Measurements from ENCODE around the gene JMJD4. TPM values are rescaled to one million over a fixed set of nuclear protein-coding genes. Genes with fewer than 3 reads are reported as not detected.

Gene JMJD4
- total and polyA plus RNA-seq, 9 of the 15 experiments (the other 6 are each of a cell fraction or from before 2014, with no cell fraction given) = 1.4 to 42.6 (median 29.2) TPM

DNA sequence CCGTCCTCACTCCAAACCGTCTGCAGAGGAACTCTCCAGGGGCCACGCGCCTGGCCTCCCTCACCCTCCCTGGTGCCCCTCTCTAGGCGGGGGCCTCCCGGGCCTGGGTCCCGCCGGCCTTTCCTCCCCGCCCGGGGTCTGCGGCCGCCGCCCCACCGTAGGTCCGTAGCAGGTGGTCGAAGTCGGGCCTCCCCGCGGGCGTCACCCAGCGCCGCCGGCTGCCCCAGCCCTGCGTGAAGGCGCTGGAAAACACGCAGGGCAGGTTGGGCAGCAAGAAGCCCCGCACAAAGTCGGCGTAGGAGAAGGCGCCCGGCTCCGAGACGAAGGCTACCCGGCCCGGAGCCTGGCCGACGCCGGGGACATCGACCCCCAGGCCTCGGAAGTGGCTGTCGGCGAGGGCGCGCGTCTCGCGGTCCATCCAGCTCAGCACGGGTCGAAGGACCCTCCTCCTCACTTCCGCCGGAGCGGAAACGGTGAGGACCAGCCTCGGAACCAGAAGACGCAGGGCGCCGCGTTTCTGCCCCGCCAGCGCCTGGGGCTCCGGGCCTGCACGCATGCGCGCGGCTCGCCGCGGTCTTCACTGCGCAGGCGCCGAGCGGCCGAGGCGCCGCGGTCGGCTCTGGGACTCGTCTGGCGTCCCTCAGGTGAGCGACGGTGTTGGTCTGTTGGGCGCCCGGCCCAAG lies at the start of gene JMJD4, which contains the start of gene SNAP47 (continued):
- TF ChIP-seq, protein P1, sequence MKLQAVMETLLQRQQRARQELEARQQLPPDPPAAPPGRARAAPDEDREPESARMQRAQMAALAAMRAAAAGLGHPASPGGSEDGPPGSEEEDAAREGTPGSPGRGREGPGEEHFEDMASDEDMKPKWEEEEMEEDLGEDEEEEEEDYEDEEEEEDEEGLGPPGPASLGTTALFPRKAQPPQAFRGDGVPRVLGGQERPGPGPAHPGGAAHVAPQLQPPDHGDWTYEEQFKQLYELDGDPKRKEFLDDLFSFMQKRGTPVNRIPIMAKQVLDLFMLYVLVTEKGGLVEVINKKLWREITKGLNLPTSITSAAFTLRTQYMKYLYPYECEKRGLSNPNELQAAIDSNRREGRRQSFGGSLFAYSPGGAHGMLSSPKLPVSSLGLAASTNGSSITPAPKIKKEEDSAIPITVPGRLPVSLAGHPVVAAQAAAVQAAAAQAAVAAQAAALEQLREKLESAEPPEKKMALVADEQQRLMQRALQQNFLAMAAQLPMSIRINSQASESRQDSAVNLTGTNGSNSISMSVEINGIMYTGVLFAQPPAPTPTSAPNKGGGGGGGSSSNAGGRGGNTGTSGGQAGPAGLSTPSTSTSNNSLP (IDR thresholded peaks at IDR 0.05; ENCODE audit: borderline replicate concordance, low read depth, low read length) = 0 out of 2 replicates have a peak, but pooled peaks have one; percentile 21
- TF ChIP-seq CHD2 (IDR thresholded peaks at IDR 0.05; ENCODE audit: low read depth, low read length) = peak; percentile 71; the same call in 1 of the 2 replicates
- TF ChIP-seq KDM5B (IDR thresholded peaks at IDR 0.05; ENCODE audit: insufficient replicate concordance, low read depth, low read length) = peak; percentile 92
- TF ChIP-seq MEF2D (tag; conservative IDR thresholded peaks at IDR 0.05; ENCODE audit: low read depth) = no peak
- TF ChIP-seq TAL1 (IDR thresholded peaks at IDR 0.05) = no peak
- peak; percentile 70 for TF ChIP-seq ZNF384 (IDR thresholded peaks at IDR 0.05; ENCODE audit: low read depth, low read length)
- TF ChIP-seq NFATC3 (IDR thresholded peaks at IDR 0.05) = no peak
- TF ChIP-seq HOXB6 (CRISPR knock-in tag; IDR thresholded peaks at IDR 0.05; ENCODE audit: borderline replicate concordance) = no peak; the same call in 1 of the 2 replicates
- TF ChIP-seq ARID4B (CRISPR knock-in tag; IDR thresholded peaks at IDR 0.05) = peak; percentile 93
- 0 out of 4 replicates have a peak, but pooled peaks of 1 of the 2 experiments have one; percentile 29 for TF ChIP-seq FOXA3 (CRISPR knock-in tag; conservative IDR thresholded peaks at IDR 0.05 in 1 of 2, IDR thresholded peaks at IDR 0.05 in 1 of 2)
- no peak for TF ChIP-seq ZNF253 (CRISPR knock-in tag; conservative IDR thresholded peaks at IDR 0.05)
- peak; percentile 80 for TF ChIP-seq TAF1 (IDR thresholded peaks at IDR 0.05; ENCODE audit: control insufficient read depth, extremely low read depth, insufficient read depth, low read length, severe bottlenecking)
- TF ChIP-seq, protein P2, sequence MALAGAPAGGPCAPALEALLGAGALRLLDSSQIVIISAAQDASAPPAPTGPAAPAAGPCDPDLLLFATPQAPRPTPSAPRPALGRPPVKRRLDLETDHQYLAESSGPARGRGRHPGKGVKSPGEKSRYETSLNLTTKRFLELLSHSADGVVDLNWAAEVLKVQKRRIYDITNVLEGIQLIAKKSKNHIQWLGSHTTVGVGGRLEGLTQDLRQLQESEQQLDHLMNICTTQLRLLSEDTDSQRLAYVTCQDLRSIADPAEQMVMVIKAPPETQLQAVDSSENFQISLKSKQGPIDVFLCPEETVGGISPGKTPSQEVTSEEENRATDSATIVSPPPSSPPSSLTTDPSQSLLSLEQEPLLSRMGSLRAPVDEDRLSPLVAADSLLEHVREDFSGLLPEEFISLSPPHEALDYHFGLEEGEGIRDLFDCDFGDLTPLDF (CRISPR knock-in tag; IDR thresholded peaks at IDR 0.05) = peak; percentile 50; the same call in 1 of the 2 replicates
- TF ChIP-seq CBX1 (IDR thresholded peaks at IDR 0.05; ENCODE audit: low read depth) = 0 out of 2 replicates have a peak, but pooled peaks have one; percentile 42
- TF ChIP-seq ZMIZ1 (IDR thresholded peaks at IDR 0.05; ENCODE audit: low read depth in 2 of 2, low read length in 2 of 2) = peak in 1 of 2 experiments; percentile 83; a peak in 2 of 4 replicates
